Upper lobe of left lung (tissue), 6 donors: ENCODE data around the gene UBAC2. TPM values are rescaled to one million over a fixed set of nuclear protein-coding genes. Genes with fewer than 3 reads are reported as not detected.

Source experiments
- ATAC-seq, 2 donors: fragments of 200-7000 bp; cut with Tn5 transposase; one replicate each; pipeline ENCODE4 v1.9.1; 2022; ENCODE audit warnings: mild to moderate bottlenecking in 2 of 2, moderate library complexity in 2 of 2; ENCODE audit not compliant: low FRiP score in 2 of 2
- DNase-seq, 2 donors: peaks; one replicate each; pipeline ENCODE4 v3.0.0-alpha.2; 2019 to 2020
- H3K27ac ChIP-seq, 4 donors: fragments of 200-600 bp; sonication (generic); one replicate each; pipeline ENCODE4 v1.5.1; 2016 to 2019
- H3K27me3 ChIP-seq, 4 donors: fragments of 200-600 bp; sonication (generic); one replicate each; pipeline ENCODE4 v1.5.1; 2017 to 2019
- H3K36me3 ChIP-seq, 4 donors: fragments of 200-600 bp; sonication (generic); one replicate each; pipeline ENCODE4 v1.5.1; 2016 to 2019
- H3K4me1 ChIP-seq, 4 donors: fragments of 200-600 bp; sonication (generic); one replicate each; pipeline ENCODE4 v1.5.1; 2018 to 2019
- H3K4me3 ChIP-seq, 4 donors: fragments of 200-600 bp; sonication (generic); one replicate each; pipeline ENCODE4 v1.5.1; 2017 to 2019; ENCODE audit warnings: mild to moderate bottlenecking in 2 of 4, moderate library complexity in 1 of 4
- H3K9me3 ChIP-seq, 4 donors: fragments of 200-600 bp; sonication (generic); one replicate each; pipeline ENCODE4 v1.5.1; 2018 to 2019
- EP300 ChIP-seq, 4 donors: sonication (generic); formaldehyde crosslinking; IDR thresholded peaks; one replicate each; pipeline ENCODE4 v1.5.1; 2017; ENCODE audit warnings: antibody characterized with exemption in 4 of 4, control low read depth in 2 of 4
- POLR2A ChIP-seq, 4 donors: fragments of 450-650 bp; IDR thresholded peaks; one replicate each; pipeline ENCODE4 v1.5.1; 2016 to 2017; ENCODE audit warnings: antibody characterized with exemption in 4 of 4, mild to moderate bottlenecking in 2 of 4
- POLR2AphosphoS5 ChIP-seq, 2 donors: sonication (generic); formaldehyde crosslinking; IDR thresholded peaks; one replicate each; pipeline ENCODE4 v1.5.1; 2017; ENCODE audit warnings: antibody characterized with exemption in 2 of 2
- WGBS, 2 donors: methylation state at CpG; one replicate each; pipeline ENCODE4 v1.1.5; 2017 to 2018; 5-methylcytosine and 5-hydroxymethylcytosine counted together
- total RNA-seq, 6 donors: library from RNA; depleted of rRNA in 4 of 6; stranded (reverse); fragments of >200 nt in 4 of 6; gene quantifications; one replicate each; pipeline versions ENCODE4 v1.1.0 to v1.2.1, GENCODE V29; 2016 to 2021
- TF ChIP-seq, protein P1 (sequence below), 6 experiments: fragments of 450-650 bp in 4 of 6; fragments of 200-600 bp in 2 of 6; sonication (generic) in 2 of 6; IDR thresholded peaks; one replicate each; pipeline ENCODE4 v1.5.1; 2016 to 2019; ENCODE audit warnings: antibody characterized with exemption in 6 of 6
- donor health status: DM: no; HTN: no; CAD: no; lungs with moderate emphysema.
- donor health status: DM: no; HTN: yes; CAD: no; lungs with severe emphysema.

UBAC2 gene
- total RNA-seq, 6 donors from 2014 or later = 29.3 to 55.5 (median 47.7) TPM

GRCh38 chr13:99217461-99218110, 16.9 kb downstream of the UBAC2 start:
- 58 to 77% methylated on average over 9 to 20 of the region's 20 CpGs for WGBS, 2 donors
- H3K27me3 ChIP-seq = no peaks in the 10 kb centered on the region
- H3K27ac ChIP-seq = peak overlapping the region in 1 of 4 donors; percentile 6
- H3K4me1 ChIP-seq = peaks cover 21 to 41% (median 31%) of the 10 kb centered on the region in 4 donors
- ATAC-seq (no peak), DNase-seq (peak in 1 of 2 donors; percentile 76)
- H3K4me3 ChIP-seq = no peak overlapping the region
- TF ChIP-seq, protein P1, sequence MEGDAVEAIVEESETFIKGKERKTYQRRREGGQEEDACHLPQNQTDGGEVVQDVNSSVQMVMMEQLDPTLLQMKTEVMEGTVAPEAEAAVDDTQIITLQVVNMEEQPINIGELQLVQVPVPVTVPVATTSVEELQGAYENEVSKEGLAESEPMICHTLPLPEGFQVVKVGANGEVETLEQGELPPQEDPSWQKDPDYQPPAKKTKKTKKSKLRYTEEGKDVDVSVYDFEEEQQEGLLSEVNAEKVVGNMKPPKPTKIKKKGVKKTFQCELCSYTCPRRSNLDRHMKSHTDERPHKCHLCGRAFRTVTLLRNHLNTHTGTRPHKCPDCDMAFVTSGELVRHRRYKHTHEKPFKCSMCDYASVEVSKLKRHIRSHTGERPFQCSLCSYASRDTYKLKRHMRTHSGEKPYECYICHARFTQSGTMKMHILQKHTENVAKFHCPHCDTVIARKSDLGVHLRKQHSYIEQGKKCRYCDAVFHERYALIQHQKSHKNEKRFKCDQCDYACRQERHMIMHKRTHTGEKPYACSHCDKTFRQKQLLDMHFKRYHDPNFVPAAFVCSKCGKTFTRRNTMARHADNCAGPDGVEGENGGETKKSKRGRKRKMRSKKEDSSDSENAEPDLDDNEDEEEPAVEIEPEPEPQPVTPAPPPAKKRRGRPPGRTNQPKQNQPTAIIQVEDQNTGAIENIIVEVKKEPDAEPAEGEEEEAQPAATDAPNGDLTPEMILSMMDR (IDR thresholded peaks at IDR 0.05) = no peak
- TF ChIP-seq POLR2AphosphoS5 (IDR thresholded peaks at IDR 0.05) (no peak), POLR2A (IDR thresholded peaks at IDR 0.05) (no peak), EP300 (IDR thresholded peaks at IDR 0.05) (no peak)
- H3K9me3 ChIP-seq = no peaks in the 10 kb centered on the region
- no peaks in the 10 kb centered on the region for H3K36me3 ChIP-seq

- Histone ChIP-seq H3K36me3 (no peaks in the 10 kb centered on the region), H3K4me3 (no peak overlapping the region), H3K4me1 (peaks cover 21 to 41% (median 31%) of the 10 kb centered on the region in 4 donors), H3K27me3 (no peaks in the 10 kb centered on the region), H3K9me3 (no peaks in the 10 kb centered on the region), H3K27ac (no peak overlapping the region)
- DNase-seq (no peak), ATAC-seq (no peak)
- no peak for TF ChIP-seq POLR2A (IDR thresholded peaks at IDR 0.05)
- no peak for TF ChIP-seq EP300 (IDR thresholded peaks at IDR 0.05)
- TF ChIP-seq, protein P1 (IDR thresholded peaks at IDR 0.05) = no peak
- no peak for TF ChIP-seq POLR2AphosphoS5 (IDR thresholded peaks at IDR 0.05)
Observed at GRCh38 chr13:99218126-99218525, 17.5 kb downstream of the UBAC2 start.

DNA sequence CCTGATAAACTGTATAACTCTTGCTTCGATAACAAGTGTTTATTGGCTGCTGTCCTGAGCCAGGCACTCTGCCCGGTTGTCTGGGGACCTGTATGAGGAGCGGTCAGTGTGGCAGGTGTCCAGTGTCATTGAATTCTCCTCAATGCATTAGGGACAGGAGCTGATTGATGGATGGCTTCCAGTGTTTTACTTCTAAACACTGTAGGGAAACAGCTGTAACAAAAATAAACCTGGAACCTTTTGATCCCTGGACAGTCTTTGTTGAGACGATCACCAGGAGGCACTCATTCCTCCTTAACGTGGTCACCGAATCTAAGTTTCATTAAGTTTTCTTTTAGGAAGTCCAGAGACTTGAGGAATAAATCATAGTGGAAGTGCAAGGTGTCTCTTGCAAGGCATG, 17.9 kb downstream of the UBAC2 start:
- 9 to 16% methylated on average over 6 of the region's 6 CpGs for WGBS, 2 donors
- TF ChIP-seq POLR2A (IDR thresholded peaks at IDR 0.05) (no peak), POLR2AphosphoS5 (IDR thresholded peaks at IDR 0.05) (no peak), EP300 (IDR thresholded peaks at IDR 0.05) (no peak)
- TF ChIP-seq, protein P1 (IDR thresholded peaks at IDR 0.05) = no peak
- ATAC-seq = no peak
- H3K36me3 ChIP-seq = no peaks in the 10 kb centered on the region
- H3K27me3 ChIP-seq = no peaks in the 10 kb centered on the region
- DNase-seq = peak in 1 of 2 donors; percentile 44
- H3K4me3 ChIP-seq = no peak overlapping the region
- no peak overlapping the region for H3K27ac ChIP-seq
- no peaks in the 10 kb centered on the region for H3K9me3 ChIP-seq
- peaks cover 21 to 44% (median 32%) of the 10 kb centered on the region in 4 donors for H3K4me1 ChIP-seq

GRCh38 chr13:99218969-99219368, 18.3 kb downstream of the UBAC2 start:
- 87 to 88% methylated on average over 2 of the region's 2 CpGs for WGBS, 2 donors
- H3K9me3 ChIP-seq = no peaks in the 10 kb centered on the region
- H3K4me3 ChIP-seq = no peak overlapping the region
- no peaks in the 10 kb centered on the region for H3K27me3 ChIP-seq
- ATAC-seq = no peak
- H3K36me3 ChIP-seq = no peaks in the 10 kb centered on the region
- no peak overlapping the region for H3K27ac ChIP-seq
- TF ChIP-seq EP300 (IDR thresholded peaks at IDR 0.05) = no peak
- no peak for TF ChIP-seq POLR2A (IDR thresholded peaks at IDR 0.05)
- no peak for TF ChIP-seq POLR2AphosphoS5 (IDR thresholded peaks at IDR 0.05)
- TF ChIP-seq, protein P1 (IDR thresholded peaks at IDR 0.05) = no peak
- peaks cover 21 to 45% (median 36%) of the 10 kb centered on the region in 4 donors for H3K4me1 ChIP-seq
- no peak for DNase-seq
